Progenitor cell of endocrine pancreas (in vitro differentiated cells): ENCODE results near the gene ZNF616. TPM values are rescaled to one million over a fixed set of nuclear protein-coding genes. Genes with fewer than 3 reads are reported as not detected.

Experiments used
- DNase-seq: peaks from one replicate; pipeline ENCODE4 v3.0.0; 2021; ENCODE audit warnings: low spot score; ENCODE audit not compliant: unreplicated experiment
- H3K27ac Mint-ChIP-seq: 2 replicates; pipeline ENCODE4 v1.8.0; 2021; ENCODE audit warnings: mild to moderate bottlenecking, moderate library complexity, mixed read lengths
- H3K27me3 Mint-ChIP-seq: 2 replicates; pipeline ENCODE4 v1.8.0; 2021; ENCODE audit warnings: mixed read lengths
- H3K36me3 Mint-ChIP-seq: 2 replicates; pipeline ENCODE4 v1.8.0; 2022; ENCODE audit warnings: mixed read lengths; ENCODE audit not compliant: insufficient read depth
- H3K4me1 Mint-ChIP-seq: 2 replicates; pipeline ENCODE4 v1.8.0; 2021; ENCODE audit warnings: low read depth, mixed read lengths
- H3K4me3 Mint-ChIP-seq: 2 replicates; pipeline ENCODE4 v1.8.0; 2021; ENCODE audit warnings: low read depth, mild to moderate bottlenecking, moderate library complexity, mixed read lengths
- H3K9me3 Mint-ChIP-seq: 2 replicates; pipeline ENCODE4 v1.8.0; 2021; ENCODE audit warnings: low read depth, mixed read lengths
- total RNA-seq: library from RNA; stranded (reverse); gene quantifications from 2 replicates; pipeline ENCODE4 v1.2.1, GENCODE V29; 2021
- TF ChIP-seq, protein P1 (sequence below): fragments of 200-600 bp; sonication (generic); IDR thresholded peaks from one replicate; pipeline ENCODE4 v1.5.0; 2021; ENCODE audit warnings: antibody characterized with exemption, mild to moderate bottlenecking; ENCODE audit not compliant: unreplicated experiment

The ZNF616 gene
- total RNA-seq, 1 donor from 2014 or later: 28.5 TPM

DNA sequence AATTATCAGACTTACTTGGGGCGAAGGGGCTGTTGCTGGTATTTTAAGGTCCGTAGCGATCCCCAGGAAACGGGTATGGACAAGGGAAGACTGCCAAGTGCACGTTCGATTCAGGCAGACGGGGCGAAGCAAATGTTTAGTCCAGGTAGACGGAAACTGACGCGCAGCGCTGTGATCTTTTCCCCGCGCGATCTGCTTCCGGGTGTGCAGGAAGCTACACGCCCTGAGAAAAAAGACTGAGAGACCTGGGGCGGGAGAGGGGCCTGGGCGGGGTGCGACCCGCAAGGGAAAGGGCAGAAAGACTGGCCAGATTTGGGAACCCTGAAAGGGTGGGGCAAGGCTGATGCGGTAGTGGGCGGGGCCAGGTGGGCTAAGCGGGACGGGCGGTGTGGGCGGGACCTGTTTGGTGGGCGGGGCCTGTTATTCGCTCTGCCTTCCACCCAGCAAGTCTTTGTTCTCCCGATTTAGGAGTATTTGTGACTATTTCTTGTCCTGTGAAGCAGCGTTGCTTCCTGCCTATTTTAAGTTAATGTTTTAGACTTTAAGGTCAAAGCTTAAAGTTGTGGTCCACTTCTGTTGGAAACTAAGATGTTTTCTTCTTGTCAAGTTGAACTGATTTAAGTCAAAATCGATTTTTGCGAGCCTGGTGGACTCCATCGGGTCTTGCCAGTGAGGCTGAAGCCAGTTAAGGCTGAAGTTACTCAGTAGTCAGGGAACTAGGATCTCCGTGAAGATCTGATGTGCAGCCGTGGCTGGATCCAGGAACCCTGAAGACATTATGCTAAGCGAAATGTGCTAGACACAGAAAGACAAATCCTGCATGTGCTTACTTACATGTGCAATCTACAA is 31.8 kb upstream of the ZNF616 start, which contains the start of gene ZNF836:
TSS of gene ZNF836 (minus strand) at position 301 of the 849 bp plus-strand sequence. CDS start 3,549 bp downstream, outside the sequence.
- Mint-ChIP-seq H3K4me3 (peak within 1 kb of the TSS; percentile 93), H3K27me3 (no peaks in the 10 kb centered on the region), H3K4me1 (peaks cover 22% of the 10 kb centered on the region), H3K36me3 (peaks cover 18% of the 10 kb centered on the region), H3K9me3 (peaks cover 3% of the 10 kb centered on the region), H3K27ac (peak within 1 kb of the TSS; percentile 97)
- TF ChIP-seq, protein P1, sequence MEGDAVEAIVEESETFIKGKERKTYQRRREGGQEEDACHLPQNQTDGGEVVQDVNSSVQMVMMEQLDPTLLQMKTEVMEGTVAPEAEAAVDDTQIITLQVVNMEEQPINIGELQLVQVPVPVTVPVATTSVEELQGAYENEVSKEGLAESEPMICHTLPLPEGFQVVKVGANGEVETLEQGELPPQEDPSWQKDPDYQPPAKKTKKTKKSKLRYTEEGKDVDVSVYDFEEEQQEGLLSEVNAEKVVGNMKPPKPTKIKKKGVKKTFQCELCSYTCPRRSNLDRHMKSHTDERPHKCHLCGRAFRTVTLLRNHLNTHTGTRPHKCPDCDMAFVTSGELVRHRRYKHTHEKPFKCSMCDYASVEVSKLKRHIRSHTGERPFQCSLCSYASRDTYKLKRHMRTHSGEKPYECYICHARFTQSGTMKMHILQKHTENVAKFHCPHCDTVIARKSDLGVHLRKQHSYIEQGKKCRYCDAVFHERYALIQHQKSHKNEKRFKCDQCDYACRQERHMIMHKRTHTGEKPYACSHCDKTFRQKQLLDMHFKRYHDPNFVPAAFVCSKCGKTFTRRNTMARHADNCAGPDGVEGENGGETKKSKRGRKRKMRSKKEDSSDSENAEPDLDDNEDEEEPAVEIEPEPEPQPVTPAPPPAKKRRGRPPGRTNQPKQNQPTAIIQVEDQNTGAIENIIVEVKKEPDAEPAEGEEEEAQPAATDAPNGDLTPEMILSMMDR: no peak
- DNase-seq: peak; percentile 72

- H3K36me3 Mint-ChIP-seq: peaks cover 18% of the 10 kb centered on the region
- TF ChIP-seq, protein P1: no peak
- H3K4me3 Mint-ChIP-seq: peak overlapping the region; percentile 93
- peak; percentile 15 for DNase-seq
- H3K27ac Mint-ChIP-seq: peak overlapping the region; percentile 97
- H3K4me1 Mint-ChIP-seq: peaks cover 19% of the 10 kb centered on the region
- H3K9me3 Mint-ChIP-seq: peaks cover 3% of the 10 kb centered on the region
- no peaks in the 10 kb centered on the region for H3K27me3 Mint-ChIP-seq
These were observed 31.2 kb upstream of the ZNF616 start for GRCh38 chr19:52170863-52171320.

- TF ChIP-seq, protein P1: no peak
- Mint-ChIP-seq H3K4me3 (peak overlapping the region; percentile 93), H3K27me3 (no peaks in the 10 kb centered on the region), H3K4me1 (peaks cover 16% of the 10 kb centered on the region), H3K36me3 (peaks cover 21% of the 10 kb centered on the region), H3K9me3 (peaks cover 3% of the 10 kb centered on the region), H3K27ac (peak overlapping the region; percentile 97)
- DNase-seq: no peak
These were observed 30.6 kb upstream of the ZNF616 start for GRCh38 chr19:52170304-52170703.

DNA sequence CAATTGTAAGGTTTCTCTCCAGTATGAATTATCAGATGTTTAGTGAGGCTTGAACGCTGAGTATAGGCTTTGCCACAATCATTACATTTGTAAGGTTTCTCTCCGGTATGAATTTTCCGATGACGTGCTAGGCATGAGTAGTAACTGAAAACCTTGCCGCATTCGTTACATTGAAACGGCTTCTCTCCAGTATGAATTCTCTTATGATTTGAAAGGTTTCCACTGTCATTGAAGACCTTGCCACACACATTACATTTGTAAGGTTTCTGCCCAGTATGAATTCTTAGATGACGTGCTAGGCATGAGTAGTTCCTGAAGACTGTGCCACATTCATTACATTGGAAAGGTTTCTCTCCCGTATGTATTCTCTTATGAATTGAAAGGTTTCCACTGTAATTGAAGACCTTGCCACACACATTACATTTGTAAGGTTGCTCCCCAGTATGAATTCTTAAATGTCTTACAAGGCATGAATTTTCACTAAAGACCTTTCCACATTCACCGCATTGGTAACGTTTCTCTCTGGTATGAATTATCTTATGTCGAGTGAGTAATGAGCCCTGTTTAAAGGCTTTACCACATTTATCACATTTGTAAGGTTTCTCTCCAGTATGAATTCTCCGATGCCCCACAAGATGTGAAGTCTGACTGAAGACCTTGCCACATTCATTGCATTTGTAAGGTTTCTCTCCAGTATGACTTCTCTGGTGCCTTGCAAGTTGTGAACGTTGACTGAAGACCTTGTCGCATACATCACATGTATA is 16.0 kb upstream of the ZNF616 start:
- no peak for DNase-seq
- TF ChIP-seq, protein P1: no peak
- Mint-ChIP-seq H3K4me1 (no peaks in the 10 kb centered on the region), H3K4me3 (no peak overlapping the region), H3K27ac (no peak overlapping the region), H3K27me3 (no peaks in the 10 kb centered on the region), H3K9me3 (peaks cover 69% of the 10 kb centered on the region), H3K36me3 (peaks cover 85% of the 10 kb centered on the region)

- no peaks in the 10 kb centered on the region for H3K4me1 Mint-ChIP-seq
- no peak overlapping the region for H3K27ac Mint-ChIP-seq
- TF ChIP-seq, protein P1: no peak
- peaks cover 34% of the 10 kb centered on the region for H3K9me3 Mint-ChIP-seq
- no peak overlapping the region for H3K4me3 Mint-ChIP-seq
- no peak for DNase-seq
- H3K36me3 Mint-ChIP-seq: peaks cover 41% of the 10 kb centered on the region
- H3K27me3 Mint-ChIP-seq: no peaks in the 10 kb centered on the region
These were observed 8.5 kb upstream of the ZNF616 start for GRCh38 chr19:52148256-52148655.
